ENCODE results near the gene SOCS3. TPM values are rescaled to one million over a fixed set of nuclear protein-coding genes. Genes with fewer than 3 reads are reported as not detected.

The SOCS3 gene
- total RNA-seq, 4 donors from 2014 or later = 20.9 to 101 (median 39.5) TPM

DNA sequence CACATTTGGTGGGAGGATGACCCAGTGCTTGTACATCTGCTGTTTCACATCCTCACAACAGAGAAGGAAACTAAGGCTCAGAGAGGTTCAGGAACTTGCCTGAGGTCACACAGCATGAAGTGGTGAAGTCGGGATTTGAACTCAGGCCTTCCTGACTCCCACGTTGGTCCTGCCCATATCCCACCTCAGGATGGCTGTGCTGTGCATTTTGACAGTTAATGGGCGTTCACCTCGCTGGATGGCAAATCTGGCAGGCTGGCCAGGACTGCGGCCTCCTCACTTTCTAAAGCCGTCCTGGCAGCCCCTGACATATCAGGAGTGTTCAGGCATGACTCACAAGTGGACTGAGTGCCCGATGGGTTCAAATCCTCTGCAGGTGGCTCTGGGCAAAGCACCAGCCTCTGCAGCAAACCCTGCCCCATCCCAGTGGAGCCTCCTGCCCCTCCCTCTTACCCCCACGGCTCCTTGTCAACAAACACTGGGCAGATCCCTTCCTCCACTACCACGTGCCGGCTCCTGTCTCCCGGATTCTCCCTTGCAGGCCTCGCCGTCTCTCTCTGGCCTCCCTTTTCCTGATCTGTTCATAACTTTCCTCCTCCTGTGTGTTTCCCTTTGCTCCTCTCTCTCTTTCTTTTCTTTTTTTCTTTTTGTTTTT lies 29.2 kb downstream of the SOCS3 start:
- peak; percentile 37 to 48 for DNase-seq
- Histone ChIP-seq H3K4me1 (no peaks in the 10 kb centered on the region), H3K27ac (peak overlapping the region in 1 of 2 donors; percentile 1), H3K9me3 (no peaks in the 10 kb centered on the region), H3K27me3 (no peaks in the 10 kb centered on the region), H3K4me3 (no peak overlapping the region), H3K36me3 (no peaks in the 10 kb centered on the region)
- TF ChIP-seq POLR2A (IDR thresholded peaks at IDR 0.05) (no peak), CTCF (IDR thresholded peaks at IDR 0.05) (no peak)
- intact Hi-C loops (cut with DNase I; ENCODE audit: low total_unique reads) = no loop called here

DNA sequence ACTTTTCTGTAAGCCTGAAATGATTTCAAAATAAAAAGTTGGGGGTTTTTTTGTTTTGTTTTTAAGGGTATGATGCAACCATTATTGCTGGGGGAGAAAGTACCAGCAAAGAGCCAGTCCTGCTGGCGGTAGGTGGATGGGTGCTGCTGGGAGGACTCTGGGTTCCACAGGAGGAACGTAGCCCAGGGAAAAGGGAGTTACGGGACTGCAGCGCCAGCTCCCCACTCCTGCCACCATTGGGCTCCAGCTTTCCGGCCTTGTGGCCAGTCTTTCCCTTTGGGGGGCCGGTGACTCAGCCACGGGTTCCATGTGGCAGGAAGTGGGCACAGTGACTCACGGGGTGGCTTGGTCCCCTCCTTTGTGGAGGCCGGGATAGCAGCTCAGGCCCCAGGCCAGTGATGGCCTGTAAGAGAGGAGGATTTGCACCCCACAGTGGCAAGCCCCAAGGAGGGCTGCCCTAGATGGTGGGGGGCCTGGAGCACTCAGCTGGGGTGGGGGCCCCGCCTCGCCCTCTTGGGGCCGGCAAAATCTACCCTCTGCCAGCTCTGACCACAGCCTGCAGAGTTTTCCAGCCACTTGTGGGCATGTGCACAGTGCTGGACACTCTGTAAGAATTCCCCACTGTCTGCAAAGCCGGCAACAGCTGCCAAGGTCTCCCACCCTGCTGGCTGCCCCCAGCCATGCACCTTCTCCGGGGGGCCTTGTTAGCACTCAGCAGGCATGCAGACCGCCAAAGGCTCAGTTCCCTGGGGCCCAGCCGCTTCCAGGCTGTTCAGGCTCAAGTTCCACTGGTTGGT lies 30.4 kb downstream of the SOCS3 start:
- H3K27ac ChIP-seq = peak overlapping the region in 1 of 2 donors; percentile 24
- DNase-seq = no peak
- TF ChIP-seq POLR2A (IDR thresholded peaks at IDR 0.05) (no peak), CTCF (IDR thresholded peaks at IDR 0.05) (no peak)

GRCh38 chr17:78327880-78328279 lies 32.0 kb downstream of the SOCS3 start:
- Histone ChIP-seq H3K36me3 (no peaks in the 10 kb centered on the region), H3K4me3 (no peak overlapping the region), H3K4me1 (peaks cover 0 to 16% of the 10 kb centered on the region in 2 donors), H3K27me3 (no peaks in the 10 kb centered on the region), H3K9me3 (no peaks in the 10 kb centered on the region), H3K27ac (no peak overlapping the region)
- TF ChIP-seq POLR2A (IDR thresholded peaks at IDR 0.05) (no peak), CTCF (IDR thresholded peaks at IDR 0.05) (no peak)
- no peak for DNase-seq
- intact Hi-C loops (cut with DNase I; ENCODE audit: low total_unique reads) = no loop called here

More for the DNA sequence above, 30.4 kb downstream of the SOCS3 start:
- Histone ChIP-seq H3K36me3 (no peaks in the 10 kb centered on the region), H3K4me3 (no peak overlapping the region), H3K9me3 (no peaks in the 10 kb centered on the region), H3K27me3 (no peaks in the 10 kb centered on the region), H3K4me1 (peaks cover 0 to 4% of the 10 kb centered on the region in 2 donors)
- intact Hi-C loops (cut with DNase I; ENCODE audit: low total_unique reads) = no loop called here

GRCh38 chr17:78325076-78325687 lies 34.7 kb downstream of the SOCS3 start:
- H3K9me3 ChIP-seq = no peaks in the 10 kb centered on the region
- H3K4me1 ChIP-seq = peaks cover 0 to 19% of the 10 kb centered on the region in 2 donors
- no peak for TF ChIP-seq POLR2A (IDR thresholded peaks at IDR 0.05)
- TF ChIP-seq CTCF (IDR thresholded peaks at IDR 0.05) = no peak
- peak in 1 of 2 donors; percentile 58 for DNase-seq
- no peak overlapping the region for H3K4me3 ChIP-seq
- H3K27me3 ChIP-seq = no peaks in the 10 kb centered on the region
- peak overlapping the region; percentile 80 to 86 for H3K27ac ChIP-seq
- intact Hi-C loops (cut with DNase I; ENCODE audit: low total_unique reads) = no loop called here
- no peaks in the 10 kb centered on the region for H3K36me3 ChIP-seq
